ENCODE results near the gene ABCA13.
A peak's percentile ranks its signal among the peaks of the same experiment; 100 is the strongest.

Gene ABCA13

DNA sequence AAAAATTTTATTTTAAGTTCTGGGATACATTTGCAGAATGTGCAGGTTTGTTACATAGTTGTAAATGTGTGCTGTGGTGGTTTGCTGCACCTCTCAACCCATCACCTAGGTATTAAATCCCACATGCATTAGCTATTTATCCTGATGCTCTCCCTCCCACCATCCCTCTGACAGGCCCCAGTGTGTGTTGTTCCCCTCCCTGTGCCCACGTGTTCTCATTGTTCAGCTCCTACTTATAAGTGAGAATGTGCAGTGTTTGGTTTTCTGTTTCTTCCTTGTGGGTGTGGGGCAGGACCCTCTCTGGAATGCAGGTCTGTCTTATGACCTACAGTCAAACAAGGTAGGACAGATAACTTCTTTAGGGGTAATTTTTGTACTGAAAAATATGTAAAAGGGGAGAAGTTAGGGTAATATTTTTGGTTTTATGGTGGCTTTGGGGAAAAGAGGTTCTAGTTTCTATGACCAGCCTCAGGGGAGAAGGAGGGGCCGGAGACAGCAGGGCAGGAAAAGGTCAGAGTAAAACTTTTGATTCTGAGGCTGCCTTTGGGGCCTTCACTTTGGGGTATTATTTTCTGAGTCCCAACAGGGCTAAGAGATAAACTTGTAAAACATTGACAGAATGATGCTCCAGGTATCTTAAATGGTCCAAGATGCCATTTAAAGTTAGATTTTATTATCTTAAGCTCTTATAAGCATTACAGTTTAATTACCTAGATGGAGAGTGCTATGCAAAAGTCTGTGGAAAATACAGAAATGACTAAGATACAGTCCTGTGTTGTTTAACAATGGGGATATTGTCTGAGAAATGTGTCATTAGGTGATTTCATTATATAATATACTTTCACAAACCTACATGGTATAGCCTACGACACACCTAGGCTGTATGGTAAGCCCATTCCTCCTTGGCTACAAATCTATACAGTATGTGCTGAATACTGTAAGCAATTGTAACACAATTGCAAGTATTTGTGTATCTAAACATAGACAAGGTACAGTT is 354.8 kb downstream of the ABCA13 start:
- no peak for DNase-seq

DNA sequence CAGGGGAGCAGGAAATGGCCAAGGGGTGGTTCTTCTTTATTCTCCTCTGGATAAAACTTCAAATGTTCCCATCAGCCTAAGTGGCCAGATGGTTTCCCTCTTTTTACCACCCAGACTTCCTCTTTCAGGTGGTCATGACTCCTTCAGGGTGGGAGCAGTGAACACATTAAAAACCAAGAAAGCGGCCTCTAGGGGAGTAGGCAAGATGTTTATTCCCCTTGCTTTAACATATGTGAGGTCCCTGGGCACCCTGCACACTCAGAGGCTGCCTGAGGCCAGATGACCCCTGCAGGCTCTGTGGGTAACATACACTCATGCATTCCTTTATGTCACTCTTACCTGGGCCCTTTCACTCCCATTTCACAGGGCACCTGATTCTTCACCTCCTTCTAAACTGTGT is 357.4 kb downstream of the ABCA13 start:
- peak; percentile 5 to 6 for DNase-seq

DNA sequence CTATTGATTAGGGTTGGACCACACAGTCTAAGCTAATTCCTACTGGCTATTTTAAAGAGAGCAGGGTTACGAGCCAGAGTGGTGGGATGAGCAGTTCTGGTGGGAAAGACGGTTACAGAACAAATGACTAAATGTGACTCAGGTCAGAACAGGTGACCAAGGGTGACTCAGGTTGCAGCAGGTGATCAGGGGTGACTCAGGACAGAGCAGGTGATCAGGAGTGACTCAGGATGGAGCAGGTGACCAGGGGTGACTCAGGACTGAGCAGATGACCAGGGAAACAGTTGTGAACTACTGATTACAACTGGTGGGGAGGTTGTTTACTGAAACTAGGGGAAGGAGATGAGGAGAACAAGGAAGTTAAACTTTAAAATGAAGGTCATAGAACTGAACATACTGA is 366.3 kb downstream of the ABCA13 start:
- peak in 1 of 2 donors; percentile 3 for DNase-seq

DNA sequence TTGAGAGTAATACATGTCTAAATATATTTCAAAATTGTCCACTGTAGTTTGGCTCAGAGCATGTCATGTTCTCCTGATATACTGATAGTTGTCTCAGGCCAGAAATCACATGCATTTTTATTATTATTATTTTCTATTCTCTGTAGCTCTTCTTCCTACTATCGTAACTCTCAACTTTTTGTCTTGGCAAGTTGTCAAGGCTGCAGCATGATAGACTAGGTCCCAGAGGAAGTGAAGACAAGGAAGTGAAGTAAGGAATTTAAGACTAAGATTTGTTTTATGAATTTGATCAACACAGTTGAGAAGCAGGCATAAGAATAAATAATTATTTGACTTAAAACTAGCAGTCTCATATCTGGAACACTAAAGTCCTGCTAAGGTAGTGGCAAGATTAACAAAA is 369.5 kb downstream of the ABCA13 start:
- peak; percentile 21 to 29 for DNase-seq

DNA sequence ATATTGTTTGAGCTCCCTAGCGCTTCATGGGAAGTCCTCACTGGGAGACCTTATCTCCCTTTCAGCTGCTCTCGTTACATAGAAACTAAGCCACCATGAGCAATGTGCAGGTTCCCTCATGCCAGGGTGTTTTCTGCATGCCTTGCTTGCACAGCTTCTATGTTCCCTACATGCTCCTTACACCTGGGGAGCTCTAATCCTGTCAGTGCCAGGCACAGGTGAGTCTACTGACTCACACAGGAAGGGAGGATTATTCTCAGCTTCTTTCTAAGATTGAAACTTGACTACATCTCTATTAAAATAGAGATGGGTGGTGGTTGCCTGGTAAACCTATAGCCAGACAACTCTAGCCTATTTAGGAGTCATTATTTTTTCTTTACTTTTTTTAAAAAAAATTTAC is 377.4 kb downstream of the ABCA13 start:
- no peak for DNase-seq

DNA sequence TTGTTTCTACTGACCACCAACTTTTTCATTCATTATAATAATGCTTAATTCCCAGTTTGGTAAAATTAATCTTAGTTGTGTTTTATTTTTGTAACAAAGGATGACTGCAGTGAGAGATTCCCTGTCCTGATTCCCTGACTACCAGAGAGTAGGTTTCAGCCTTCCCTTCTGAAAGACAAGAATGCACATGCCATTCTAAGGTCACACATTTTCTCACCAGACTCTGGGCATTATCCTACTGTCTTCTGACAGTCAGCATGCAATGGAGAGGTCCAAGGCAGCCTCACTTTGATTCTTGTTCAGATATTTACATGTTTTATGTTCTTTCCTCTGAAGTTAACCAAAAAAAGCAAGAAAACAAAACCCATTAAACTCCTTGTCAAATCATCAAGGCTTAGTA is 380.4 kb downstream of the ABCA13 start:
- no peak for DNase-seq

DNA sequence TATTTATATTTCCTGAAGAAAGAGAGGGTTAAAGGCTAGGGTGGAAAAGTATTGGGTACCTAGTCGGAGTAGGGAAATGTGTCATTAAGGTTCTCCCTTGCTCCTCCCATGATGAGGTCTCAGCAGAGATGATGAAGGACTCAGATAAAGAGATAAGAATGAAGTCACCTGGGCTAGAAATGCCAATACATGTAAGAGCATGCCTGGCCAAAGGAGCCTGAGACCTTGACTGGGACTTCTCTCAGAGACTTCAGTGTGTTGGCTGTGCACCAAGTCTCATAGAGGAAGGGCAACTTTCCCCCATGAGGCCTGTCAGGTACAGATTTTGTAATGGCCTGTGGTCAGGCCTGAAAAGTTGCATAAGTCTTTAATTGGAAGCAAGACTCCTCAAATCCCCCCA is 392.1 kb downstream of the ABCA13 start:
- DNase-seq = no peak

DNA sequence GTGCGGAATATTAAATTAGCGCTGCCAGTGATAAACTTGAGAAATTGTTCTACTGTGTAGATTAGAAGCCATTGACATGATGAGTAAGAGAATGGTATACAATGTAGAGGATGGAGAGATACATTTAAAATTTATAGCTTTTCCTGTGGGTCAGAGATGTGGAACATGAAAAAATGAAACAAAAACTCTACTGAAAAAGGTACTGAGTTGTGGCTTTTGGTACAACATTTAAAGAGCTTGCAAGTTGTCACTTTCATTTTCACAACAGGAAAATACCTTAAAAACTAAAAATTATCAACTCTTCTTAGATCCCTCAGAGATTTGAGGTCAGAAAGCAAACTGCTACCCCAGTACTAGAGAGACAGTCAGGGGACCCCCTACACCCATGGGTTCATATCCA is 404.3 kb downstream of the ABCA13 start:
- DNase-seq = no peak

DNA sequence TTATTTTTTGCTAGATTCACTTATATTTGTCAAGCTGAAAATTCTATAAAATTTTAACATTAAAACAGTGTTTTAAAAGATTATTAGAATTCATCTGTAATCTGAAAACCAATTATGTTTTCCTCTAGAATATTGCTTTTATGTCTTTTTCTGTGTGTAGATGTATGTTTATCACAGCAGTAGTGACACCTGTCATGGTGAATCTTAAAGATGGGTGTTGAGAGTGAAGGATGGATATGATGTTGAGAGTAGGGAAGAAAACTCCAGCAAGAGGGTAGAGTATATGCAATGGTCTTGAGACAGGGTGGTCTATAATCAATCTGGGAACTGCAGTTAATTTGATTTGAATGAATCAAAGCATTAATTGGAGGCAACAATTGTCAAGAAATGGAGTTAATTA is 416.2 kb downstream of the ABCA13 start:
- no peak for DNase-seq

DNA sequence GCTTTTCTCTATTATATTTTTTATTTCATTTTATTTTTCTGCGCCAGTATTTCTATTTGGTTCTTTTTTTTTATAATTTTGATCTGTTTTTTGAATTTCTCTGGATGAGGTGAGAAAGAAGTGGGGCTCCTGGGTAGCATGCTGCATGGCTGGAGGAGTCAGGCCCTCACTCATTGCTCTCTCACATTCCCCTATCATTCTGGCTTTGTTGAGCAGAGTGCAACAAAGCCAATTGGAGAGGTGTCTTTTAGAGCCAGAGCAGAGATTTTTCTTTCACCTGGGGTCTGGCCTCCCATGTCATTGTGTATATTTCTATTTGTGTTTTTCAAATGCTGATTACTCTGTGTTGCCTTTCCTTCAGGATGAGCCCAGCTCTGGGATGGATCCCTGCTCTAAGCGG is 423.1 kb downstream of the ABCA13 start:
- DNase-seq = no peak

DNA sequence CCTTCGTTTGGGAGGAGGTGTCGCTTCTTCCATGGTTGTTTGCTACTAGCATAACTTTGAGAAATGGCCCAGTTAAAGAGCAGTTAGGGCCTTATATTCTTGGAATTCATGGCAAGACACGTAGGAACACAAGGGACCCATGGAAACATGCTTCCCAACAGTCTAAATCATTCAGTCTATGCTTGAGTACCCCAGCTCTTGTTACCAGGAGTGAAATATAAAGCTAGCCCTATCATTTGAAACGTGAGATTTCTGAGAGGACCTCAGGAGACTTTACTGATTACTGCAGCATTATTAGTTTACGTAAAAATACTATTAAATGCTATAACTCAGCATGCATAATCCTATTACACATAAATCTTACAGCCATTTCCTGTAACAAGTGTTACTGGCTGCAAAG is 424.5 kb downstream of the ABCA13 start:
- DNase-seq = no peak

DNA sequence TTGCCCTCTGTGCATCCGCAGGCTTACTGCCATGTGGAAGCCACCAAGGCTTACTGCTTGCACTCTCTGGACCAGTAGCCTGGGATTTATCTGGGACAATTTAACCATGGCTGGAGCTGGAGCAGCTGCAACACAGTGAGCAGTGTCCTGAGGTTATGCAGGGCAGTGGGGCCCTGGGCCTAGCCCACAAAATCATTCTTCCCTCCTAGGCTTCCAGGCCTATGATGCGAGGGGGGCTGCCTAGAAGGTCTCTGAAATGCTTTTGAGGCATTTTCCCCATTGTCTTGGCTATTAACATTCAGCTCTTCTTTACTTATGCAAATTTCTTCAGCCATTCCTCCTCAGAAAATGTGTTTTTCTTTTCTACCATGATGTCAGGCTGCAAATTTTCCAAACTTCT is 439.4 kb downstream of the ABCA13 start:
- no peak for DNase-seq

DNA sequence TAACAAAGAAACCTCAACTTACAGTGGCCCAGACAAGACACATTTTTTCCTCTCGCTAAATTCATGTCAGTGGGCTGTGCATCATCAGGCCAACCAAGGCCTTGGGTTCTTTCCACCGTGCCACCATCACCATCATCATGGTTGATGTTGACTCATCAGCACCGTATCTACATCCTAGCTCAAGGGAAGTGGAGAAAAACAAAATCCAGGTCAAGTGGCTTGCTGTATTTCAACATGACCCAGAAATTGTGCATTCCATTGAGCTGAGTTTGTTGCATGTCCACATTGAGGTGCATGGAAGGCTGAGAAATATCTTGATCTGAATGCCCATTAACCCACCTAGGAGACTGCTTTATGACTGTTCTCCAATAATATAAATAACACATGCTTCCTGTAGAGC is 440.7 kb downstream of the ABCA13 start:
- DNase-seq = no peak

DNA sequence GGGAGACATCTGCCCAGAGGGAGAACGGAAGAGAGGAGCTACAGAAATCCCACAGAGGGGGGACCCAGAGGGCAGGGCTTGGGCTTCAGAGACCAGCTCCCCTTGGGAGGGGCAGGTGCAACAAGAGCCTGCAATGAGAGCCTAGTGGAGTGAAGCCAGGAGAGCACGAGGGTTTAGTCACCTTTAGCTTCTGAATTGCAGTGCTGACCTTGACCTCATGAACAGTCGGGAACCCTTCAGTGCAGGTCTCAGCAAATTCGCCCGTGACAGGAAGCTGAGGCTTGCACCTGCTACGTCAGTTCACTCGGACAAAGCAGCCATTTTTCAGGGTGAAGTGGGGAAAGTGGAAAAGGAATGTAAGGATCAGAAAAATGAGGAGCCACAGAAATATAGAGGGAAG is 446.2 kb downstream of the ABCA13 start:
- no peak for DNase-seq

DNA sequence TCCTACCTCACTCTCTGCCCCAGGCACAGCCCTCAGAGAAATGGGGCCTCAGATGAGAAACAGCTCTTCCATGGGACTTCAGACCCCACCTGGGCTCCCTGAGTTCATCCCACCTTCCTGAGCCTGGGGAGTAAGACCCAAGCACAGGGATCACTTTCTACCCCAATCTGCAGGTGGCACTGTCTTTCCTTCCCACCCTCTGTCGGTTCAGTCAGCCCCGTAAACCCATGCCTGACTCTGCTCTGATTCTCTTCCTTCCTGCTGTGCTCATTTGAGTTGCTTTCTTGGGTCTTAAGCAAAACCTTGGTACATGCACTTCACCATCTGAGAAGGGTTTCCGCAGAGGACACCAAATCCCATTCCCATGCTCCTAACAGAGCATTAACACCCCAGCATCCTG is 446.7 kb downstream of the ABCA13 start:
- DNase-seq = no peak

DNA sequence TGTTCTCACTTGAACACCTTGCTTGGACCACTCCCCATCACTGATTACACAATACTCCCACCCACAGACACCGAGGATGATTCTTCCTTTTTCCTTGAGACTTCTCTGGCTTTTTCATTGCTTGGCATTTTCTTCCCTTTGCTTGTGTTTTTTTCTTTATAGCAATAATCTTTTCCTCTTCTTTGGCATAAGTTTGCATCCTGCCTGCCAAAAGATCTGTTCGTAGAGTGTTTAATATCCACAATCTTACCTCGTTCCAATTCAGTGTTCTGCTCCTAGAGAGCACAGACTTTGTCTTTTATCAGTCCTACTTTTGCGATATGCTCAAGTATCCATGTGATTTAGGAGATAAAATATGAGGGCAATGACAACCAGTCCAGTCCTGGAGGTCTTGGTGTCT is 449.8 kb downstream of the ABCA13 start:
- no peak for DNase-seq

DNA sequence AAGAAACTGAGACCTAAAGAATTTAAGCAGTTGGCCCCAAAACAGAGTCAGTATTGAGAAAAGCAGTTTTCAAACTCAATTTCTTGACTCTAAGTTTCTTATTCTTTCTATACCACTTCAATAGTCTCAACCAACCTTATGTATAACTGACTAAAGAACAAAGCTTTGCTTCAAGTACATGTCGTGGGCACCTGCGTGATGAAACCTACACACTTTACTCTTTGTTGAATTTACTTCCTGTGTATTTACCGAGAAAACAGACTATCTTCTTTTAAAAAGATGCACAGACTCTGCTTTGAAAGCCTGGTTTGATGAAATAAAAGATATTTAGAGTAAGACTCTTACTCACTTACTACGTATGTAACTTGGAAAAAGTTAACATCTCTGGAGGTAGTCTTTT is 455.9 kb downstream of the ABCA13 start:
- DNase-seq = no peak

DNA sequence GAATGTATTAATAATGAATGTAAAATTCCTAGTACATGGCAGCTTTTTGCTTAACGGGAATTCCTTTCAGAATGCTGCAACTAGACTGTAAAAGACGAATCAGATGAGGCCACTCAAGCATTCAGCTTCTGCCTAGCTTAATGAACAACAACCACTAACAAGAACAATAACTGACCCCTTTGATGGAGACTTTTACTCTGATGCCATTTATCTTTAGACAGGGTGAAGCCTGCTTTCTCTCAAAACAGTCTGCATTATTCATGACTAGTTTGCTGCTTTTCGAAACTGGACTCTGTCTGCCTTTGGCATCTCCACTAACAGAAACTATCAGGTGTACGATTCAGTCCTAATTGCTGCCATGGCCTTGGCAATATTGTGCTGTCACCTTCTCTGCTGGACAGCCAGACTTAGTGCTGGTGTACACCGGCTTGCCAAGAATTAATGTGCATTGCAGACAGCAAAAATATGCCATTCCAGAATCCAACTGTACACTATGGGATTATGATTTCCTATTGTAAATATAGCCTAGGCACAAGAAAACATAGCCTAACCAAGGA is 457.6 kb downstream of the ABCA13 start:
- no peak for DNase-seq

DNA sequence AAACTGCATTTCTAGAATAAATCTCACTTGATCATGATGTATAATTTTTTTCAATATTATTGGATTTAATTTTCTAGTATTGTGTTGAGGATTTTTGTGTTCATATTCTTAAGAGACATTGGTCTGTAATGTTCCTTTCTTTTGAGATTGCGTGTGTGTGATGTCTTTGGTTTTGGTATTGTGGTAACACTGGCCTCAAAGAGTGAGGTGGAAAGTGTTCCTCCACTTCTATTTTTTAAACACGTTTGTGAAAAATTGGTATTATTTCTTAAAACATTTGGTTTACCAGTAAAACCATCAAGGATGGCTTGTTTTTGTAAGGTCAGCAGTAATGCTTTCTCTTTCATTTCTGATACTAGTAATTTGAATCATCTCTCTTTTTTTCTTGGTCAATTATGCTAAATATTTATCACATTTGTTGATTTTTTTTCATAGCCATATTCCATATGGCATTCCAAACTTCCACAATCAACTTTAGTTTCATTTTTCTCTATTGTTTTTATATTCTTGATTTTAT is 462.9 kb downstream of the ABCA13 start:
- no peak for DNase-seq

DNA sequence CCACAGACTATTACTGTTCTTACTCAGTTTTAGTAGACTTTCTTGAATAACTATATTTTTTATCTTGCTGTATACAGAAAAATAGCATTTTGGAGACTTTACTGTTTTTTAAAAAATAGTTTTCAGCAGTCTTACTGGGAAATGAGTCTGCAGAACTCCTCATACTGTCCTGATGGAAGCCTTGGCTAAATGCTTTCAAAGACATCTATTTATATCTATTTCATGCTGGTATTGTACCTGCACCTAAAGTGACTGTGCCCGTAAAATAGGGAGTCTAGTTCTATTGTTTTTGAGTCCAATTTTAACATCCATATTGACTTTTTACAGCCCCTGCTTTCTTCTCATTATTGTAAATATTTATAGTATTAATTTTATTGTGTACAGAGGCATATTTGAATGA is 464.5 kb downstream of the ABCA13 start:
- no peak for DNase-seq

DNA sequence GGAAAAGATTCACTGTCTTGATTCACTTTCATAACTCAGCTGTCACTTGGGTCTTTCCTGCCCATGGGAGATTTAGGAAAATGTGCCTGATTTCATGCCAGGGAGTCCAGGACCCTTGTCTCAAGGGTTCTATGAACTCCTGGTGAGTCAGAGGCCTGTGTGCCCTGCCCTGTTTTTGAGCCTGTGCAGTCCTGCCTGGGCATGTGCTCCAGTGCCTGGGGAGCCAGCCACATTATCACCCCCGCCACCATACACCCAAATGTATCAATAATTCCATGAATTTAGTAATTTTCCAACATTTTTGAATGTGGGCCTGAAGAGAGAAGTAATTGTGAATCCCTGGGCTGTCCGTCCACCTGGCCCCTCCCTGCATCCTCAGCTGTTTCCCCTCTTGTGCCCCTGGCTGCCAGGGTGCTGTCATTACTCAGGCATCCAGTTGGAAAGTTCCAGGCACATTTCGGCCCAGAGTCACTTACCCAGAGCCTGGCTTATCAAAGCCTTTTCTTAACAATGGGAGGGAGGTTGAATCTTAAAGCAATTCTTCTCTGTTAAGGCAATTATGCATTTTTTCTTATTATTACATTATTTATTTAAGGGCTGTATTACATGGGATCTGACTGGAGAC is 465.2 kb downstream of the ABCA13 start:
- no peak for DNase-seq

DNA sequence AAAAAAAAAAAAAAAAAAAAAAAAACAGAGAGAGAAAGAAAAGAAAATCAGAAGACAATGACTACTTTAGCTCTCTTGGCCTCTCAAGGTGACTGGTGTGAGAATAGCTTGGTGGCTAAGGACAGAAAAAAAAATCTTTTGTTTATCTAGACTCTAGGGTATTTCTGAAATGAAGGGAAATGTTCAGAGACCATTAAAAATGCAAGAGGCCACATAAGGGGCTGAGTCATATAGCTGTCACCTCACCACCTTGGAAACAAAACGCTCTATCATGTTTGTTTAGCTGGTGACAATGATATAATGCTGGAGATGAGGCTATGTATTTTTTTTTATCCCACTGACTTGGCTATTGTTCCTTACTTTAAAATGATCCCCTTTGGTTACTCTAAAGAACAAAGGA is 466.1 kb downstream of the ABCA13 start:
- DNase-seq = no peak

DNA sequence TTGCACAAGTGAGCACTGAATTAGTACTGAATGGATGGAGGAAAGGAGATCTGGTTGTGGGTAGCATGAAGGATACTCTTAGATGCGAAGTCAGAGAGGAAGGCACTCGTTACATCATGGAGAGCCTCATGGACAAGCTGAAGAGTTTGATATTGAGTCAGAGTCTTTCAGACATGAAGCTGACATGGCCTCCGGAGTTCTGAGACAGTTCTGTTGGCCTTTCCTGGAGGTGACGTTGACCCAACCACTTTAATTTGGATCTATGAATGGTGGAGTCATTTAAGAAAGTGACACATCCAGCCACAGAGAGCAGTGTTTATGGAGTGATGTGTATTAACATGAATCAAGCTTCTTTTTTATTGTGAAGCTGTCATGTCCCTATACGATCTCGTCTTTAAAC is 466.8 kb downstream of the ABCA13 start:
- no peak for DNase-seq

Data from inflammatory macrophage (primary cell).